Superior temporal gyrus (tissue), 1 donor: Measurements from ENCODE around the gene HIGD1B.
"Not testable (repeated sequence)": the region's sequence is repeated elsewhere in the genome, so short reads cannot be mapped to it uniquely, and the experiment has no call there.

Experiments
- DNase-seq: peaks from one replicate; pipeline ENCODE4 v3.0.0-alpha.2; 2016; ENCODE audit errors: extremely low spot score

Gene HIGD1B

GRCh38 chr17:44847586-44847985 is at the start of gene HIGD1B:
TSS of gene HIGD1B (plus strand) at chr17:44847883. CDS start at chr17:44848153, 270 bp downstream.
- no peak for DNase-seq

GRCh38 chr17:44798356-44798755 is 49.3 kb upstream of the HIGD1B start:
- DNase-seq: no peak

DNA sequence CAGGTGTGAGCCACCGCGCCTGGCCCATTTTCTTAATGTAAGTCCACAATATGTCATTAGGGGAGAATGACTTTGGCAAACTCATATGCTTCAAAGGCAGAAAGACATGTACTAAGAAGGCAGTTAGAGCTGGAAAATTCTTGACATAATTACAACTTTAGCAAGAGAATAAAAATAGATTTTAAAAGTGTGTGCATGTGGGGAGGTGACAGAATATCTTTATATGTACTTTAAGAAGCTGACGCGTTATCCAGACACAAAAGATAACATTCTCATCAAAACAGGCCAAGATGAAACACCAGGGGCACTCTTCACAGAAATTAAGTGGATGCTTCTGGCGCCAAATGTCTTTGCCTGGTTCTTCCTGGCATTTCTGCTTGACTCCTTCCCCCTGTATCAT is 45.8 kb upstream of the HIGD1B start:
- DNase-seq: no peak

- DNase-seq: no peak
Observed at GRCh38 chr17:44804302-44805089, 43.2 kb upstream of the HIGD1B start.

GRCh38 chr17:44807093-44807816 is 40.4 kb upstream of the HIGD1B start:
- no peak for DNase-seq

DNA sequence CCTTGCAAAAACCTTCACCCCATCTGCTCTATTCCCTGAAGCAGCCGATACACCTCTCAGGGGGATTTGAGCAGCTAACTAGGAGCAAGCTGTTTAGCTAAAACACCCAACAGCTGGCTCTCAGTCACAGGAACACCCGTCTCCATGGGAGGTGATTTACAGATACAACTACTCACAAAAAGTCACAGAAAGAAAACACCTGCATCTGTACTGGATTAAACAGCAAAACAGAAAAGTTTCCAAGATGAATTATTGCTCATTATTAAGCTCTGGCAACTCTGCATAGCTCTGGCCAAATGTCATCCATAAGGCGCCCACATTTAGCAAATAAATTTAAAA is 39.9 kb upstream of the HIGD1B start:
- DNase-seq: no peak

DNA sequence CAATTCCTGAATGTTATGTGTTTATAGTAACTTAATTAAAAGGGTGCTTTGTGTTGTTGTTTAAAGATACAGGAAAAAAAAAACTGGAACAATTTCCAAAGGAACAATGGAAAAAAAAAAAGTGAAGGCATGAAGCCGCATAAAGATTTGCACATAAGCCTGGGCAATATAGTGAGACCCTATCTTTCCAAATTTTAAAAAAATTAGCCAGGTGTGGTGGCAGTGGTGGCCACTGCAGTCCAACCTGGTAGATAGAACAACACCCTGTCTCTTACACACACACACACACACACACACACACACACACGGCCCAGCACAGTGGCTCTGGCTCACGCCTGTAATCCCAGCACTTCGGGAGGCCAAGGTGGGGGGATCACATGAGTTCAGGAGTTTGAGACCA is 39.5 kb upstream of the HIGD1B start:
- DNase-seq: no peak

DNA sequence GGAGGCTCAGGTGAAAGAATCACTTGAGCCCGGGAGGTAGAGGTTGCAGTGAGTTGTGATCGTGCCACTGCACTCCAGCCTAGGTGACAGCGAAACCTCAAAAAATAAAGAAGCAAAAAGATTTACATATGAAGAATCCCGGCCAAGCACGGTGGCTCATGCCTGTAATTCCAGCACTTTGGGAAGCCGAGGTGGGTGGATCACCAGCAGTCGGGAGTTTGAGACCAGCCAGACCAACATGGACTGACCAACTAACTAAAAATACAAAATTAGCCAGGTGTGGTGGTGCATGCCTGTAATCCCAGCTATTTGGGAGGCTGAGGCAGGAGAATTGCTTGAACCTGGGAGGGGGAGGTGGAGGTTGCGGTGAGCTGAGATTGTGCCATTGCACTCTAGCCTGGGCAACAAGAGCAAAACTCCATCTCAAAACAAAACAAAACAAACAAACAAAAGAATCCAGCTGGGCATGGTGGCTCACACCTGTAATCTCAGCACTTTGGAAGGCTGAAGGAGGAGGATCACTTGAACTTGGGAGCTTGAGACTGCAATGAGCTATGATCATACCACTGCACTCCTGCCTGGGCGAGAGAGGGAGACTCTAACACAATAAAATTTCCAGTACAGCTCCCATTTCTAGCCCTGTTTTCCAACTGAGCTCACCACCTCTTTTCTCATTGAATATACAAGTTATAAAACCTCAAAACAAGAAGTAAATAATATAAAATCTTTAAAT is 38.9 kb upstream of the HIGD1B start:
- DNase-seq: not testable (repeated sequence)

- DNase-seq: no peak
Observed at GRCh38 chr17:44812263-44812662, 35.4 kb upstream of the HIGD1B start.

DNA sequence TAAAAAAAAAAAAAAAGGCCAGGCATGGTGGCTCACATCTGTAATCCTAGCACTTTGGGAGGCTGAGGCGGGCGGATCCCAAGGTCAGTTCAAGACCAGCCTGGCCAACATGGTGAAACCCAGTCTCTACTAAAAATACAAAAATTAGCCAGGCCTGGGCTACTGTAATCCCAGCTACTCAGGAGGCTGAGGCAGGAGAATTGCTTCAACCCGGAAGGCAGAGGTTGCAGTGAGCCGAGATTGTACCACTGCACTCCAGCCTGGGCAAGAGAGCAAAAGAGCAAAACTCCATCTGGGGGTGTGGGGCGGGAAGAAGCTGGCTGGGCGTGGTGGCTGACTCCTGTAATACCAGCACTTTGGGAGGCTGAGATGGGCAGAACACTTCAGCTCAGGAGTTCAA is 29.2 kb upstream of the HIGD1B start:
- DNase-seq: not testable (repeated sequence)

- no peak for DNase-seq
Observed at GRCh38 chr17:44820631-44821212, 27.0 kb upstream of the HIGD1B start.

GRCh38 chr17:44825236-44825635 is 22.4 kb upstream of the HIGD1B start:
- DNase-seq: not testable (repeated sequence)

DNA sequence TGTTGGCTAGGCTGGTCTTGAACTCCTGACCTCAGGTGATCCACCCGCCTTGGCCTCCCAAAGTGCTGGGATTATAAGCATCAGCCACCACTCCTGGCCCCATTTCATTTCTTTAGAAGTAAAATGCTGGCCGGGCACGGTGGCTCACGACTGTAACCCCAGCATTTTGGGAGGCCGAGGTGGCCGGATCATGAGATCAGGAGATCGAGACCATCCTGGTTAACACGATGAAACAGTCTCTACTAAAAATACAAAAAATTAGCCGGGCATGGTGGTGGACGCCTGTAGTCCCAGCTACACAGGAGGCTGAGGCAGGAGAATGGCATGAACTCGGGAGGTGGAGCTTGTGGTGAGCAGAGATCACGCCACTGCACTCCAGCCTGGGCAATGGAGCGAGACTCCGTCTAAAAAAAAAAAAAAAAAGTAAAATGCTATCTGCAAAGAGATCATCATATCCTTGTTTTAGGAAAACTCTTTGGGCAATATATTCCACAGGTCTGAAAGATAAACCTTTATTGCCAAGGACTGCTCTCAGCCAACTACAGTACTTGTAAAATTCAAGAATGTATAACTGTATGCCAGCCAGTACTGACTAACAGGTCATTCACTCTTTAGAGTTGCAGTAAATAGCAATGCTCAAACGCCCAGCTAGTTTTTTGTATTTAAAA is 21.4 kb upstream of the HIGD1B start:
- no peak for DNase-seq

DNA sequence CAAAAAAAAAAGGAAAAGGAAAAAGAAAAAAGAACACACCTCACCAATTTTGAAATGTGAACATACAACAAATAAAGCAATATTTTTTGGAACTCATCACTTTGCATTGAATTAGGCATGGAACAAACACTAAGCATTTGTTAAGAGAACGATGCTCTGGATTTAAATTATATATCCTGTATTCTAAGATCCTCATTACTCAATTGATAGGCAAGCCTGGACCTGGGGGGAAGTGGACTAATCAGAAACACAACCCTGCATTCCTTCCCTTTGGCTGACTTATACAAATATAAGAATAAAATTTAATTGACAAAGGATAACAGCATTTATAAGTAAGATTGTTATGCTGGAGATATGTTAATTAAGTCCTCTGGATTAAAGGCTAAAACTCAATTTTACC is 19.8 kb upstream of the HIGD1B start:
- no peak for DNase-seq

GRCh38 chr17:44828919-44829522 is 18.7 kb upstream of the HIGD1B start:
- DNase-seq: peak; percentile 26

DNA sequence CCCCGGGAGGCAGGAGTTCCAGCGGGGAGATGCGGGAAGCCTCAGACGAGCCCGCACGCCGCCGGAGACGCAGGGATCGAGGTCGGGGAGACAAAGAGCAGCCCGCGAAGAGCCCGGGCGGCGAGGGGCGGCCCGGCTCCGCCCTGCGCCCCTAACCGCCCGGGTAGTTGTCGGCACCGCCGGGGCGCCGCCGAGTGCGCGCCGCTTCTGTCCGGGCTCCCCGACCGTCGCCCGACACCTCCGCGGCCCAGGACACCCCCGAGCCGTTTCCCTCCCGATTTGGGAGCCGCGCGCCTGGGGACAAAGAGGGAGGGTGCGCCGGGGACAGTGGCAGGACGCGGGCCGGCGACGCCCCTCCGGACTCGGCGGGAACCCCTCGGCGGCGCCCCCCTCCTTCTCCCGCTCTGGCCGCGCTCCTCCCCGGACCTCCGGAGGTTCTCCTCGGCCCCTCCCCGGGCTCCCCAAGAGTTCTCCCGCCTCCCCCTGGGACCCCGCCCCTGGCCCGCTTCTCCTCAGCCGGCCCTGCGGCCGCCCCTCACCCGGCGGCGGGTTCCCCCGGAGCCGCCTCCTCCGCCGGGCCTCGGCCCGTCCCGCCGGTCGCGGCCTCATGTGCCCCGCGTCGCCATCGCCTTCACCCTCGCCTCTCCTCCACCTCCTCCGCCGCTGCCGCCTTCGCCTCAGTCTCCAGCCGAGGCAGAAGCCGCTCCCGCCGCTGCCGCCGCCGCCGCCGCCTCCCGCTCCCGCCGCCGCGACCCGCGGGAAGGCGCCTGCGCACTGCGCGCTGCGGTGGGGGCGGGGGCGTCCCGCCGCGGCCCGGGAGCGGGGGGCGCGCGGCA is 17.9 kb upstream of the HIGD1B start, which contains the start of gene GJC1:
GJC1 (minus strand) TSS at position 765 of the 836 bp plus-strand sequence. CDS start 24,470 bp downstream, outside the sequence.
- DNase-seq: no peak

DNA sequence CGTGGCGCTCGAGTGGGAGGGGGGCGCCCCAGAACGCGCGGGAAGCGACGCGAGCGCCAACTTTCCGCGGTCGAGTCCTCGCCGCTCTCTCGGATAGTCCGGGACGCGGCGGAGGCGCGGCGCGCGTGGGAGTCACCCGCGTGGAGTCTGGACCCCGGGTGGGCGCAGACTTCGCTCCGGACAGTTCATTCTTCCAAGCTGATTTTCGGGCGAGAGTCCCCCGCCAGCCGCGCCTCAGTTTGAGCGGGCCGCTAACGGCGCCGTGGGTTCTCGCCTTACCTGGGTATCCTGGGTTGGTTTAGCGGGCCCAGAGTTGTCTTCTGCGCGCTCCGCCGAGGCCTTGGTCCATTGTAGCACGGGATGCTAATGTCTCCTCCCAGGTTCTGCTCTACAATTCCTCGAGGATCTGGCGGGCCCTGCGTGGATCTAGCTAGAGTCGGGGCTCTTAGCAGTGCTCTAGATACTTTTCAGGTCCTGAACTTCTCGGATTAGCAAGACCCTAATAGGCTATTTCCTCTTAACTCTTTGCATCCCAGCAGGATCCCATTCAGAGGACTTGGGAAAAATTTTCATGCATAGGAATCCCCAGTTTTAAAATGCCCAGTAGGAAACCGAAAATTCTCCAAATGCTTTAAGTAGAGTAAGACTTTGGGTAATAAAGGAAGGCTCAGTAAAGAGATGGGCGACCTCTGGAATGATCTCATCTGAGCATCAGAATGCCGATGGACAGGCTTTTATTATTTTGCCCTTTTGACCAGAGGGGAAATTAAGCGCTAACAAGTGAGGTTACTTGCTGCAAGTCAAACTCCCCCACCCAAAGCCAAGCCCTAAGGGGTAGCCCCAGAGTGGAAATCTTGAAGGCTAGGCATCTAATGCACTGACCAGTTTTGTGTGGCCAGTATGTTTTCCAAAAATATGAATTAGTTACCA is 17.1 kb upstream of the HIGD1B start:
- DNase-seq: no peak

GRCh38 chr17:44831371-44831770 is 16.3 kb upstream of the HIGD1B start:
- DNase-seq: no peak

GRCh38 chr17:44832805-44833204 is 14.9 kb upstream of the HIGD1B start:
- no peak for DNase-seq
